Measurements from ENCODE around the gene BARHL1. TPM values are rescaled to one million over a fixed set of nuclear protein-coding genes. Genes with fewer than 3 reads are reported as not detected.

The BARHL1 gene
- total and polyA plus RNA-seq, 2 of the 4 experiments (the other 2 are of a cell fraction) = not detected

DNA sequence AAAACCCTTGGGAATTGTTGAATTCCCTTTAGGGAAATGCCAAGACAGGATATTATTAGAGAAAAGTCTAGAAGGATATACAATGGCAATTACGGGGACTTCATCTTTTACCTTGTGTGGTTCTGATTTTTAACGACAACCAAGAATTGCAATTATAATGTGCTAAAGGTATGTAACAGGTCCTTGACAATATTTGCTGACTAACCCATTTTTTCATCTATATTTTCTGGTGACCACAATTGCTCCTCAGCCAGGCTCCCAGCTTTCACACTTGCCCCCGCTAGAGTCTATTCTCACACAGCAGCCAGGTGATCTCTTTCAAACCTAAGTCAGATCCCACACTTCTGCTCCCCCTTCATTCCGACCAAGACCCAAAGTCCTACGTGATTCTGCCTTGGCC is 34.3 kb downstream of the BARHL1 start:
- H4K8ac ChIP-seq (ENCODE audit: low read depth in 2 of 2, low read length in 2 of 2) = no peak overlapping the region
- intact Hi-C loops (cut with micrococcal nuclease) = no loop called here
- no peaks in the 10 kb centered on the region for H3K9me3 ChIP-seq (ENCODE audit: control insufficient read depth, insufficient read depth, low read length)
- no peak overlapping the region for H2BK20ac ChIP-seq (ENCODE audit: low read depth, low read length)
- no peaks in the 10 kb centered on the region; the same call in 1 of the 2 replicates for H3K4me1 ChIP-seq (ENCODE audit: control insufficient read depth, insufficient read depth, low read length)
- no peak overlapping the region for H3K4me2 ChIP-seq (ENCODE audit: low read depth, low read length)
- H2AK9ac ChIP-seq (replicated peaks; ENCODE audit: low read depth, low read length, poor library complexity) = no peak overlapping the region
- no peak overlapping the region for H3K27ac ChIP-seq (ENCODE audit: insufficient read depth, low read length)
- no peaks in the 10 kb centered on the region for H4K20me1 ChIP-seq (ENCODE audit: insufficient read depth, low read length)
- no peak overlapping the region for H3K14ac ChIP-seq (replicated peaks; ENCODE audit: low read depth, low read length)
- TF ChIP-seq, protein P1, sequence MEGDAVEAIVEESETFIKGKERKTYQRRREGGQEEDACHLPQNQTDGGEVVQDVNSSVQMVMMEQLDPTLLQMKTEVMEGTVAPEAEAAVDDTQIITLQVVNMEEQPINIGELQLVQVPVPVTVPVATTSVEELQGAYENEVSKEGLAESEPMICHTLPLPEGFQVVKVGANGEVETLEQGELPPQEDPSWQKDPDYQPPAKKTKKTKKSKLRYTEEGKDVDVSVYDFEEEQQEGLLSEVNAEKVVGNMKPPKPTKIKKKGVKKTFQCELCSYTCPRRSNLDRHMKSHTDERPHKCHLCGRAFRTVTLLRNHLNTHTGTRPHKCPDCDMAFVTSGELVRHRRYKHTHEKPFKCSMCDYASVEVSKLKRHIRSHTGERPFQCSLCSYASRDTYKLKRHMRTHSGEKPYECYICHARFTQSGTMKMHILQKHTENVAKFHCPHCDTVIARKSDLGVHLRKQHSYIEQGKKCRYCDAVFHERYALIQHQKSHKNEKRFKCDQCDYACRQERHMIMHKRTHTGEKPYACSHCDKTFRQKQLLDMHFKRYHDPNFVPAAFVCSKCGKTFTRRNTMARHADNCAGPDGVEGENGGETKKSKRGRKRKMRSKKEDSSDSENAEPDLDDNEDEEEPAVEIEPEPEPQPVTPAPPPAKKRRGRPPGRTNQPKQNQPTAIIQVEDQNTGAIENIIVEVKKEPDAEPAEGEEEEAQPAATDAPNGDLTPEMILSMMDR (conservative IDR thresholded peaks at IDR 0.05; ENCODE audit: low read depth, low read length) = no peak
- peak; percentile 85 for TF ChIP-seq MAFK (IDR thresholded peaks at IDR 0.05; ENCODE audit: low read depth, low read length)
- no peak overlapping the region for H2AK5ac ChIP-seq (ENCODE audit: low read depth, low read length)
- WGBS, 2 experiments (ENCODE audit: extremely low coverage in 2 of 2, insufficient read length in 1 of 2) = 86% methylated on average over 3 of the region's 5 CpGs; no CpG with 5 or more reads in 1 of the 2 experiments
- no peaks in the 10 kb centered on the region for H3K27me3 ChIP-seq (ENCODE audit: control insufficient read depth, insufficient read depth, low read length)
- H3K36me3 ChIP-seq (ENCODE audit: control insufficient read depth, insufficient read depth, low read length) = peaks cover 24% of the 10 kb centered on the region
- ATAC-seq (ENCODE audit: low read depth) = no peak
- H4K5ac ChIP-seq (ENCODE audit: low read depth, low read length) = no peak overlapping the region
- no peak overlapping the region for H3K56ac ChIP-seq (ENCODE audit: extremely low read depth, insufficient read depth, low read length)
- BruUV-seq (replicated peaks) = no TSS peak
- H3K18ac ChIP-seq (ENCODE audit: low read depth, low read length) = no peak overlapping the region
- DNase-seq = no peak
- POLR2A ChIA-PET (ENCODE audit: unreplicated experiment) = no interaction called here
- no peak overlapping the region for H2BK120ac ChIP-seq (ENCODE audit: low read depth, low read length)
- H3K4me3 ChIP-seq (ENCODE audit: insufficient read depth, low read depth, low read length) = no peak overlapping the region
- no peak overlapping the region for H3K4ac ChIP-seq (ENCODE audit: low read depth, low read length)
- H2AFZ ChIP-seq (replicated peaks; ENCODE audit: low read length, poor library complexity) = no peak overlapping the region
- in situ Hi-C loops (cut with MboI; ENCODE audit: low sequenced_read_pairs) = no loop called here
- H3K23ac ChIP-seq (ENCODE audit: low read depth, low read length) = no peak overlapping the region
- H4K91ac ChIP-seq (ENCODE audit: insufficient read depth, low read depth, low read length) = no peak overlapping the region
- H2BK15ac ChIP-seq (ENCODE audit: low read depth, low read length) = no peak overlapping the region
- dilution Hi-C loops (cut with HindIII; ENCODE audit: low sequenced_read_pairs, unreplicated experiment) = no loop called here
- CTCF ChIA-PET = no interaction called here
- no peaks in the 10 kb centered on the region for H3K79me1 ChIP-seq (ENCODE audit: low read depth in 1 of 2, low read length in 2 of 2)
- no peak overlapping the region for H3K9ac ChIP-seq (ENCODE audit: low read depth, low read length)
- no peak overlapping the region for H2BK5ac ChIP-seq (ENCODE audit: low read depth, low read length, poor library complexity, severe bottlenecking)
- no peaks in the 10 kb centered on the region; the same call in 1 of the 2 replicates for H3K9me1 ChIP-seq (ENCODE audit: insufficient read depth, low read length)

All from IMR-90 (cell line).